Gastrocnemius medialis (tissue), 4 donors: Measurements from ENCODE around the gene AP4M1. TPM values are rescaled to one million over a fixed set of nuclear protein-coding genes. Genes with fewer than 3 reads are reported as not detected.

Experiments used
- ATAC-seq, 2 donors: fragments of 150-250 bp; one replicate each; pipeline ENCODE4 v1.9.1; 2016
- DNase-seq, 2 donors: peaks; one replicate each; pipeline ENCODE4 v3.0.0-alpha.2; 2019
- H3K27ac ChIP-seq, 4 donors: fragments of 200-600 bp; sonication (generic); 1 replicate in 1 of 4; 2 replicates in 3 of 4; pipeline ENCODE4 v1.5.1; 2016 to 2018; ENCODE audit warnings: mild to moderate bottlenecking in 2 of 4, moderate library complexity in 1 of 4
- H3K27me3 ChIP-seq, 3 donors: fragments of 200-600 bp; sonication (generic) in 2 of 3; 1 replicate in 1 of 3; 2 replicates in 2 of 3; pipeline versions ENCODE4 v1.5.1 to v1.6.0; 2016 to 2019; ENCODE audit warnings: mild to moderate bottlenecking in 1 of 3, moderate library complexity in 1 of 3
- H3K36me3 ChIP-seq, 2 donors: fragments of 200-600 bp; sonication (generic) in 1 of 2; one replicate each; pipeline ENCODE4 v1.5.1; 2017 to 2018
- H3K4me1 ChIP-seq, 2 donors: fragments of 200-600 bp; sonication (generic) in 1 of 2; one replicate each; pipeline ENCODE4 v1.5.1; 2016 to 2017; ENCODE audit warnings: mild to moderate bottlenecking in 2 of 2
- H3K4me3 ChIP-seq, 4 donors: fragments of 200-600 bp; sonication (generic) in 3 of 4; 1 replicate in 1 of 4; 2 replicates in 3 of 4; pipeline ENCODE4 v1.5.1; 2016 to 2019; ENCODE audit warnings: mild to moderate bottlenecking in 2 of 4
- H3K9me3 ChIP-seq, 3 donors: fragments of 200-600 bp; sonication (generic) in 2 of 3; 1 replicate in 1 of 3; 2 replicates in 2 of 3; pipeline ENCODE4 v1.5.1; 2016 to 2019
- CTCF ChIP-seq, 5 experiments: fragments of 450-650 bp in 3 of 5; fragments of 200-600 bp in 2 of 5; sonication (generic) in 2 of 5; IDR thresholded peaks in 4 of 5; conservative IDR thresholded peaks in 1 of 5; 1 replicate in 4 of 5; 2 replicates in 1 of 5; pipeline ENCODE4 v1.5.1; 2016 to 2019; ENCODE audit warnings: antibody characterized with exemption in 5 of 5, mild to moderate bottlenecking in 3 of 5, moderate library complexity in 3 of 5
- POLR2A ChIP-seq, 2 donors: fragments of 450-650 bp; IDR thresholded peaks; one replicate each; pipeline ENCODE4 v1.6.1; 2017; ENCODE audit warnings: antibody characterized with exemption in 2 of 2, mild to moderate bottlenecking in 2 of 2, moderate library complexity in 2 of 2
- in situ Hi-C, 4 donors: fragments of 200-750 bp; cut with MboI; loops; one replicate each; pipeline versions ENCODE4 v1.15.0 to v1.8.0; 2017; ENCODE audit warnings: low sequenced_read_pairs in 4 of 4
- intact Hi-C: fragments of 100-400 bp; cut with DNase I; formaldehyde crosslinking; loops from one replicate; pipeline ENCODE4 v1.15.1; 2023; ENCODE audit warnings: low total_unique reads
- total RNA-seq, 4 donors: library from RNA; depleted of rRNA; stranded (reverse); fragments of >200 nt; gene quantifications; one replicate each; pipeline versions ENCODE4 v1.1.0 to v1.2.3, GENCODE V29; 2016

The AP4M1 gene
- total RNA-seq, 4 donors from 2014 or later, result 7.2 to 13.8 (median 10.8) TPM

GRCh38 chr7:100152404-100152803, 51.0 kb downstream of the AP4M1 start:
- Histone ChIP-seq H3K9me3 (no peaks in the 10 kb centered on the region), H3K4me1 (peaks cover 12 to 14% of the 10 kb centered on the region in 2 donors), H3K27ac (no peak overlapping the region), H3K4me3 (no peak overlapping the region), H3K36me3 (peaks cover 0 to 40% of the 10 kb centered on the region in 2 donors), H3K27me3 (no peaks in the 10 kb centered on the region)
- ATAC-seq (no peak), DNase-seq (no peak)
- no peak for TF ChIP-seq CTCF (IDR thresholded peaks at IDR 0.05 in 4 of 5, conservative IDR thresholded peaks at IDR 0.05 in 1 of 5)
- TF ChIP-seq POLR2A (IDR thresholded peaks at IDR 0.05), result no peak
- in situ Hi-C loops (loop anchor here in 1 of 4 donors (25.0 kb wide), 1 partner anchor 185 kb away; no protein-coding TSS in a partner anchor), intact Hi-C loops (no loop called here)

GRCh38 chr7:100152937-100153666, 51.7 kb downstream of the AP4M1 start:
- peaks cover 0 to 40% of the 10 kb centered on the region in 2 donors for H3K36me3 ChIP-seq
- in situ Hi-C loops (loop anchor here in 1 of 4 donors (25.0 kb wide), 1 partner anchor 184 kb away; no protein-coding TSS in a partner anchor), intact Hi-C loops (no loop called here)
- TF ChIP-seq CTCF (IDR thresholded peaks at IDR 0.05 in 4 of 5, conservative IDR thresholded peaks at IDR 0.05 in 1 of 5) (no peak), POLR2A (IDR thresholded peaks at IDR 0.05) (no peak)
- no peak overlapping the region for H3K4me3 ChIP-seq
- peaks cover 17 to 21% of the 10 kb centered on the region in 2 donors for H3K4me1 ChIP-seq
- DNase-seq (no peak), ATAC-seq (no peak)
- H3K27me3 ChIP-seq, result no peaks in the 10 kb centered on the region
- no peaks in the 10 kb centered on the region for H3K9me3 ChIP-seq
- no peak overlapping the region for H3K27ac ChIP-seq

GRCh38 chr7:100153708-100154535, 52.5 kb downstream of the AP4M1 start:
- Histone ChIP-seq H3K4me3 (no peak overlapping the region), H3K9me3 (no peaks in the 10 kb centered on the region), H3K4me1 (peaks cover 17 to 25% of the 10 kb centered on the region in 2 donors), H3K27ac (no peak overlapping the region), H3K36me3 (peaks cover 0 to 40% of the 10 kb centered on the region in 2 donors), H3K27me3 (no peaks in the 10 kb centered on the region)
- ATAC-seq (no peak), DNase-seq (no peak)
- in situ Hi-C loops (loop anchor here in 1 of 4 donors (25.0 kb wide), 1 partner anchor 183 kb away; no protein-coding TSS in a partner anchor), intact Hi-C loops (no loop called here)
- TF ChIP-seq POLR2A (IDR thresholded peaks at IDR 0.05) (no peak), CTCF (IDR thresholded peaks at IDR 0.05 in 4 of 5, conservative IDR thresholded peaks at IDR 0.05 in 1 of 5) (no peak)

- ATAC-seq, result no peak
- H3K36me3 ChIP-seq, result peaks cover 0 to 40% of the 10 kb centered on the region in 2 donors
- no peaks in the 10 kb centered on the region for H3K9me3 ChIP-seq
- peaks cover 10 to 21% of the 10 kb centered on the region in 2 donors for H3K4me1 ChIP-seq
- H3K27me3 ChIP-seq, result no peaks in the 10 kb centered on the region
- TF ChIP-seq POLR2A (IDR thresholded peaks at IDR 0.05) (no peak), CTCF (IDR thresholded peaks at IDR 0.05 in 4 of 5, conservative IDR thresholded peaks at IDR 0.05 in 1 of 5) (no peak)
- no peak overlapping the region for H3K27ac ChIP-seq
- intact Hi-C loops, result no loop called here
- no peak overlapping the region for H3K4me3 ChIP-seq
- no peak for DNase-seq
- in situ Hi-C loops, result loop anchor here in 1 of 4 donors (25.0 kb wide), 1 partner anchor 182 kb away; no protein-coding TSS in a partner anchor
Measured at GRCh38 chr7:100154651-100155491, 53.4 kb downstream of the AP4M1 start.
